HG03457 (cell line): Measurements from ENCODE around the gene LYPD4.

ENCODE experiments used
- ATAC-seq: cut with Tn5 transposase; IDR thresholded peaks from one replicate; pipeline ENCODE4 v1.9.1; 2021; ENCODE audit warnings: moderate number of reproducible peaks; ENCODE audit not compliant: unreplicated experiment

Gene LYPD4

GRCh38 chr19:41844601-41845000 lies at the start of gene LYPD4:
Gene LYPD4, minus strand, starts transcription at chr19:41844683. Its CDS starts 5,398 bp downstream, at chr19:41839285.
- no peak for ATAC-seq

- ATAC-seq: no peak
Observed at GRCh38 chr19:41893899-41894298, 49.4 kb upstream of the LYPD4 start.

- ATAC-seq: no peak
Observed at GRCh38 chr19:41892173-41892902, 47.9 kb upstream of the LYPD4 start.

- no peak for ATAC-seq
Observed at GRCh38 chr19:41890936-41891335, 46.5 kb upstream of the LYPD4 start.

GRCh38 chr19:41889896-41890295 lies 45.4 kb upstream of the LYPD4 start:
- ATAC-seq: no peak

- ATAC-seq: no peak
Observed at GRCh38 chr19:41888926-41889325, 44.4 kb upstream of the LYPD4 start.

- ATAC-seq: no peak
Observed at GRCh38 chr19:41887711-41888382, 43.4 kb upstream of the LYPD4 start.

GRCh38 chr19:41886761-41887710 lies 42.6 kb upstream of the LYPD4 start:
- ATAC-seq: no peak

- peak; percentile 50 for ATAC-seq
Observed at GRCh38 chr19:41883821-41884733, 39.6 kb upstream of the LYPD4 start.

- ATAC-seq: no peak
Observed at GRCh38 chr19:41883463-41883820, 39.0 kb upstream of the LYPD4 start.

- no peak for ATAC-seq
Observed at GRCh38 chr19:41882568-41883462, 38.3 kb upstream of the LYPD4 start, which contains the start of gene ARHGEF1. Gene ARHGEF1, plus strand, starts transcription at chr19:41883184. Its CDS starts 4,899 bp downstream, at chr19:41888083.

- ATAC-seq: no peak
Observed at GRCh38 chr19:41880329-41880708, 35.8 kb upstream of the LYPD4 start.

- no peak for ATAC-seq
Observed at GRCh38 chr19:41879670-41880328, 35.3 kb upstream of the LYPD4 start.

GRCh38 chr19:41879080-41879479 lies 34.6 kb upstream of the LYPD4 start:
- ATAC-seq: no peak

GRCh38 chr19:41877916-41878905 lies 33.7 kb upstream of the LYPD4 start:
- ATAC-seq: no peak

- ATAC-seq: peak; percentile 48
Observed at GRCh38 chr19:41876847-41877832, 32.7 kb upstream of the LYPD4 start, which contains the start of gene CD79A. Gene CD79A, plus strand, starts transcription at chr19:41877279. Its CDS starts 26 bp downstream, at chr19:41877305.
